Cardiac muscle cell (in vitro differentiated cells and primary cell): ENCODE measurements around the gene TENM3. TPM values are rescaled to one million over a fixed set of nuclear protein-coding genes. Genes with fewer than 3 reads are reported as not detected.

Experiments
- DNase-seq, 2 donors: peaks; one replicate each; pipeline versions ENCODE4 v3.0.0 to v3.0.0-alpha.2; 2010 to 2017; ENCODE audit warnings: low read depth in 1 of 2, low spot score in 1 of 2
- H3K27ac ChIP-seq: fragments of 200-600 bp; sonication (generic); 2 replicates; pipeline ENCODE4 v1.5.1; 2016
- H3K27me3 ChIP-seq: fragments of 200-600 bp; sonication (generic); 2 replicates; pipeline ENCODE4 v1.6.0; 2016; ENCODE audit warnings: control low read depth
- H3K36me3 ChIP-seq: fragments of 200-600 bp; sonication (generic); 2 replicates; pipeline ENCODE4 v1.5.1; 2016; ENCODE audit warnings: control low read depth
- H3K4me1 ChIP-seq: fragments of 200-600 bp; sonication (generic); 2 replicates; pipeline ENCODE4 v1.8.1; 2017; ENCODE audit warnings: low read depth, mild to moderate bottlenecking, mixed run types
- H3K4me3 ChIP-seq: fragments of 200-600 bp; sonication (generic); 2 replicates; pipeline ENCODE4 v1.5.1; 2016; ENCODE audit warnings: mild to moderate bottlenecking
- H3K9me3 ChIP-seq: fragments of 200-600 bp; sonication (generic); 2 replicates; pipeline ENCODE4 v1.5.1; 2017; ENCODE audit warnings: low read depth, mild to moderate bottlenecking, control low read depth
- CTCF ChIP-seq: IDR thresholded peaks from 2 replicates; pipeline ENCODE4 v1.5.1; 2012; ENCODE audit warnings: low read depth, mild to moderate bottlenecking, low read length
- polyA plus RNA-seq: library from polyadenylated mRNA; unstranded; fragments of >200 nt; fragmentation: Nextera tagmentation; extraction: Ambion mirVana; gene quantifications from 2 replicates; pipeline ENCODE4 v1.2.1, GENCODE V29; 2016
- total RNA-seq: library from RNA; depleted of rRNA; stranded (reverse); fragments of >200 nt; gene quantifications from 2 replicates; pipeline ENCODE4 v1.2.3, GENCODE V29; 2016

The TENM3 gene
- total and polyA plus RNA-seq, 2 experiments from 2014 or later, result 12.5 to 24.8 TPM

GRCh38 chr4:182806259-182807252, 563.4 kb downstream of the TENM3 start:
- Histone ChIP-seq H3K27ac (no peak overlapping the region), H3K9me3 (no peaks in the 10 kb centered on the region), H3K36me3 (no peaks in the 10 kb centered on the region), H3K27me3 (peaks cover 10% of the 10 kb centered on the region), H3K4me3 (peak overlapping the region; percentile 21), H3K4me1 (no peaks in the 10 kb centered on the region)
- TF ChIP-seq CTCF, result peak; percentile 84
- DNase-seq, result peak; percentile 78 to 87

DNA sequence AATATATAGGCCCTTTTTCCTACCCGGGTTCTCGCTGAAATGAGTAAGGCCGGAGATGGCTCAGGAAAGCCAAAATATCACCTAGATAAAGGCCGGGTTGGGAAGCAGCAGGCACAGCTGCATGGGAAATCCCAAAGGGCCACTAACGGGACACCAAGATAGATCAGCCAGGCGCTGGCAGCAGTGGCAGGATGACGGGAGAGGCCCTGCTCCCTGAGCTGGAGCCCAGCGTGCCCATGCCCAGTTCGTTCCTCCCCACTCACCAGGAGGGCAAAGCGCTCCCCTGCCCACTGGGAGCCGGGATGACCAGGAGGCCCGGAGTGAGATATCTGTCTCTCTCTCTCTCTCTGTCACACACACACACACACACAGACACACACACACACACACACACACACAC, 564.1 kb downstream of the TENM3 start:
- no peak overlapping the region for H3K4me3 ChIP-seq
- H3K27me3 ChIP-seq, result peaks cover 10% of the 10 kb centered on the region
- no peaks in the 10 kb centered on the region for H3K9me3 ChIP-seq
- no peak for DNase-seq
- H3K4me1 ChIP-seq, result no peaks in the 10 kb centered on the region
- no peaks in the 10 kb centered on the region for H3K36me3 ChIP-seq
- TF ChIP-seq CTCF, result no peak
- H3K27ac ChIP-seq, result no peak overlapping the region

GRCh38 chr4:182807767-182808548, 564.8 kb downstream of the TENM3 start:
- Histone ChIP-seq H3K4me1 (no peaks in the 10 kb centered on the region), H3K27me3 (peaks cover 10% of the 10 kb centered on the region), H3K4me3 (no peak overlapping the region), H3K9me3 (no peaks in the 10 kb centered on the region), H3K27ac (no peak overlapping the region), H3K36me3 (no peaks in the 10 kb centered on the region)
- no peak for DNase-seq
- TF ChIP-seq CTCF, result no peak

- DNase-seq, result no peak
- Histone ChIP-seq H3K4me3 (no peak overlapping the region), H3K27ac (no peak overlapping the region), H3K9me3 (no peaks in the 10 kb centered on the region), H3K27me3 (peaks cover 10% of the 10 kb centered on the region), H3K36me3 (no peaks in the 10 kb centered on the region), H3K4me1 (no peaks in the 10 kb centered on the region)
- TF ChIP-seq CTCF, result no peak
These were observed 565.6 kb downstream of the TENM3 start for GRCh38 chr4:182808673-182809416.

DNA sequence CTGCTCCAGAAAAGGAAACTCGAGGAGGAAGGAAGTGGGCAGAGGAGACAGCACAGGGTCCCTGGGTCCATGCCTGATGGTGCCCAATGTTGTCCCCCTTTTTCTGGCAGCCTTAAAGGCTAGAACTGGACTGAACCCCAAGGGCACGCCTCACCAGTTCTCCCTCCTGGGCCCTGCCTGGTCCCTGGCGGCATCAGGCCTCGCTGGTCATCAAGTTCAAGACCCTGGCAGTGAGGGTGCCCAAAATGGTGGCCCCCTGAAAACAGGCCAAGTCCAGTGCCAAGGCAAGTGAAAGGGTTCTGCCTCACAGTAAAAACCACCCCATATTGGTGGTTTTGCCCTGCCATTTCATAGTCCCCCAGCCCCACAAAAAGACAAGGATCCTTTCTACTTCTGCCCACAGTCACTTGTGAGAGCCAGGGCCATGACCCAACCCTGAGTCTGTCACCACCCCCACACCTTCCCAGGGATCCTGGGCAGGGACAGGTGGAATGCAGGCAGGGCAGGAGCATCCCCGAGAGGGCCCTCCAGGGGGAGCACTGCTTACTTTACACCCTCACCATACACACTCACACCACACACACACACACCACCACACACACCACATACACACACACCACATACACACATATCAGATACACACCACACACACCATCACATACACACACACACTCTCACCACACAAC, 566.4 kb downstream of the TENM3 start:
- DNase-seq, result no peak
- Histone ChIP-seq H3K27ac (no peak overlapping the region), H3K4me3 (no peak overlapping the region), H3K4me1 (no peaks in the 10 kb centered on the region), H3K36me3 (no peaks in the 10 kb centered on the region), H3K27me3 (peaks cover 6% of the 10 kb centered on the region), H3K9me3 (no peaks in the 10 kb centered on the region)
- no peak for TF ChIP-seq CTCF
